H9 (cell line): ENCODE results near the gene TMEM120B. TPM values are rescaled to one million over a fixed set of nuclear protein-coding genes. Genes with fewer than 3 reads are reported as not detected.

Source experiments
- DNase-seq: peaks from one replicate; pipeline ENCODE4 v3.0.0-alpha.2; 2017
- H2AFZ ChIP-seq: one replicate; pipeline ENCODE4 v1.6.1; 2013; ENCODE audit warnings: mild to moderate bottlenecking, low read length, control low read depth, moderate library complexity
- H2AK5ac ChIP-seq: 2 replicates; pipeline ENCODE4 v1.6.1; 2013; ENCODE audit warnings: low read length, control low read depth, mixed read lengths; ENCODE audit not compliant: insufficient read length
- H2BK120ac ChIP-seq: one replicate; pipeline ENCODE4 v1.6.1; 2013; ENCODE audit warnings: low read depth, mild to moderate bottlenecking, low read length, control low read depth, inconsistent platforms; ENCODE audit not compliant: poor library complexity, severe bottlenecking
- H2BK12ac ChIP-seq: 2 replicates; pipeline ENCODE4 v1.6.1; 2013; ENCODE audit warnings: low read length, control low read depth, mixed read lengths, low read depth; ENCODE audit not compliant: insufficient read length
- H2BK15ac ChIP-seq: 2 replicates; pipeline ENCODE4 v1.6.1; 2013; ENCODE audit warnings: low read depth, low read length, control low read depth
- H2BK20ac ChIP-seq: one replicate; pipeline ENCODE4 v1.6.1; 2013; ENCODE audit warnings: low read depth, mild to moderate bottlenecking, low read length, control low read depth, inconsistent platforms; ENCODE audit not compliant: poor library complexity, severe bottlenecking
- H2BK5ac ChIP-seq: 2 replicates; pipeline ENCODE4 v1.6.1; 2013; ENCODE audit warnings: low read length, control low read depth, mixed read lengths; ENCODE audit not compliant: insufficient read length
- H3K14ac ChIP-seq: 2 replicates; pipeline ENCODE4 v1.6.1; 2013; ENCODE audit warnings: low read length, control low read depth; ENCODE audit not compliant: insufficient read depth
- H3K18ac ChIP-seq: 2 replicates; pipeline ENCODE4 v1.6.1; 2013; ENCODE audit warnings: low read depth, mild to moderate bottlenecking, mixed read lengths, low read length, control low read depth; ENCODE audit not compliant: insufficient read length
- H3K23ac ChIP-seq: 2 replicates; pipeline ENCODE4 v1.6.1; 2013; ENCODE audit warnings: low read length, control low read depth, mixed read lengths, low read depth; ENCODE audit not compliant: insufficient read length
- H3K23me2 ChIP-seq: 2 replicates; pipeline ENCODE4 v1.6.1; 2013; ENCODE audit warnings: low read depth, mild to moderate bottlenecking, mixed read lengths, low read length, control low read depth; ENCODE audit not compliant: insufficient read length, poor library complexity, severe bottlenecking
- H3K27ac ChIP-seq: 2 replicates; pipeline ENCODE4 v1.5.1; 2013; ENCODE audit warnings: low read length, control low read depth, mixed read lengths, low read depth; ENCODE audit not compliant: insufficient read length
- H3K27me3 ChIP-seq: 2 replicates; pipeline ENCODE4 v1.6.1; 2013; ENCODE audit warnings: low read length, control low read depth, inconsistent platforms; ENCODE audit not compliant: insufficient read depth
- H3K4ac ChIP-seq: 2 replicates; pipeline ENCODE4 v1.6.1; 2013; ENCODE audit warnings: low read depth, mild to moderate bottlenecking, control low read depth, inconsistent platforms, low read length, moderate library complexity
- H3K4me1 ChIP-seq: 2 replicates; pipeline ENCODE4 v1.6.1; 2013; ENCODE audit warnings: low read length, control low read depth, inconsistent platforms; ENCODE audit not compliant: insufficient read depth
- H3K4me2 ChIP-seq: 2 replicates; pipeline ENCODE4 v1.6.1; 2013; ENCODE audit warnings: low read length, control low read depth, mixed read lengths; ENCODE audit not compliant: insufficient read length, insufficient read depth
- H3K56ac ChIP-seq: 2 replicates; pipeline ENCODE4 v1.6.1; 2013; ENCODE audit warnings: low read depth, mild to moderate bottlenecking, mixed read lengths, low read length, control low read depth; ENCODE audit not compliant: insufficient read length
- H3K79me1 ChIP-seq: 2 replicates; pipeline ENCODE4 v1.6.1; 2013; ENCODE audit warnings: low read depth, mild to moderate bottlenecking, moderate library complexity, low read length, control low read depth, inconsistent platforms; ENCODE audit not compliant: insufficient read depth, poor library complexity, severe bottlenecking
- H3K79me2 ChIP-seq: 2 replicates; pipeline ENCODE4 v1.6.1; 2013; ENCODE audit warnings: low read length, control low read depth, inconsistent platforms; ENCODE audit not compliant: insufficient read depth
- H3K9ac ChIP-seq: 2 replicates; pipeline ENCODE4 v1.6.1; 2013; ENCODE audit warnings: low read length, control low read depth, mixed read lengths; ENCODE audit not compliant: insufficient read length; ENCODE audit errors: extremely low read depth
- H3K9me3 ChIP-seq: one replicate; pipeline ENCODE4 v1.6.1; 2013; ENCODE audit warnings: low read depth, low read length, inconsistent platforms; ENCODE audit not compliant: control insufficient read depth
- H3T11ph ChIP-seq: one replicate; pipeline ENCODE4 v1.6.1; 2013; ENCODE audit warnings: mild to moderate bottlenecking, low read length, control low read depth, inconsistent platforms
- H4K20me1 ChIP-seq: one replicate; pipeline ENCODE4 v1.6.1; 2013; ENCODE audit not compliant: control insufficient read depth, insufficient read length, insufficient read depth
- H4K5ac ChIP-seq: 2 replicates; pipeline ENCODE4 v1.6.1; 2013; ENCODE audit warnings: low read depth, mild to moderate bottlenecking, mixed read lengths, low read length, control low read depth; ENCODE audit not compliant: insufficient read length
- H4K8ac ChIP-seq: replicated peaks from 2 replicates; pipeline ENCODE4 v1.6.1; 2013; ENCODE audit warnings: low read length, control low read depth, mixed read lengths, low read depth; ENCODE audit not compliant: insufficient read length
- H4K91ac ChIP-seq: 2 replicates; pipeline ENCODE4 v1.6.1; 2013; ENCODE audit warnings: low read depth, mild to moderate bottlenecking, moderate library complexity, mixed read lengths, low read length, control low read depth; ENCODE audit not compliant: insufficient read length
- H3K27ac Mint-ChIP-seq, 3 experiments: 2 replicates in 2 of 3; 3 replicates in 1 of 3; pipeline ENCODE4 v1.8.0; 2020 to 2021; ENCODE audit warnings: mixed read lengths in 3 of 3, mild to moderate bottlenecking in 1 of 3, moderate library complexity in 1 of 3
- H3K27me3 Mint-ChIP-seq: 2 replicates; pipeline ENCODE4 v1.8.0; 2021; ENCODE audit warnings: low read depth, mild to moderate bottlenecking, moderate library complexity, mixed read lengths
- H3K36me3 Mint-ChIP-seq, 3 experiments: 2 replicates in 2 of 3; 3 replicates in 1 of 3; pipeline ENCODE4 v1.8.0; 2020 to 2021; ENCODE audit warnings: low read depth in 3 of 3, mixed read lengths in 3 of 3; ENCODE audit not compliant: insufficient read depth in 1 of 3
- H3K4me1 Mint-ChIP-seq, 2 experiments: 2 replicates each; pipeline ENCODE4 v1.8.0; 2020; ENCODE audit warnings: mixed read lengths in 2 of 2
- H3K4me3 Mint-ChIP-seq, 2 experiments: 2 replicates in 1 of 2; 3 replicates in 1 of 2; pipeline ENCODE4 v1.8.0; 2020 to 2021; ENCODE audit warnings: mild to moderate bottlenecking in 2 of 2, mixed read lengths in 2 of 2, moderate library complexity in 1 of 2
- H3K9me3 Mint-ChIP-seq, 2 experiments: 2 replicates in 1 of 2; 3 replicates in 1 of 2; pipeline ENCODE4 v1.8.0; 2020; ENCODE audit warnings: mild to moderate bottlenecking in 2 of 2, mixed read lengths in 2 of 2, moderate library complexity in 1 of 2
- CTCF ChIP-seq: fragments of 200-600 bp; sonication (generic); conservative IDR thresholded peaks from 3 replicates; pipeline ENCODE4 v1.8.0; 2021; ENCODE audit warnings: antibody characterized with exemption, mild to moderate bottlenecking
- WGBS: extraction: QIAGEN DNeasy Blood & Tissue Kit; methylation state at CpG from one replicate; pipeline ENCODE4 v1.1.7; 2013; ENCODE audit warnings: missing lambda C conversion rate, low lambda C conversion rate, mixed read lengths; ENCODE audit not compliant: insufficient read length; ENCODE audit errors: extremely low coverage; 5-methylcytosine and 5-hydroxymethylcytosine counted together
- total RNA-seq: library from RNA; stranded (reverse); gene quantifications from 2 replicates; pipeline ENCODE4 v1.2.1, GENCODE V29; 2021

TMEM120B gene
- total RNA-seq, 1 experiment from 2014 or later, result 25.8 TPM

- Histone ChIP-seq H2BK120ac (no peak overlapping the region), H2AK5ac (no peak overlapping the region), H3K79me2 (no peaks in the 10 kb centered on the region), H2BK15ac (no peak overlapping the region), H2BK12ac (no peak overlapping the region), H3K9me3 (no peaks in the 10 kb centered on the region), H3K56ac (no peak overlapping the region), H3K14ac (no peak overlapping the region), H3K18ac (no peak overlapping the region), H3K9ac (no peak overlapping the region), H3K27ac (no peak overlapping the region), H3K4ac (no peak overlapping the region), H4K91ac (no peak overlapping the region), H4K20me1 (no peaks in the 10 kb centered on the region), H2BK20ac (no peak overlapping the region), H3K4me1 (no peaks in the 10 kb centered on the region), H2AFZ (no peak overlapping the region), H3T11ph (no peak overlapping the region), H2BK5ac (no peak overlapping the region), H3K23me2 (no peaks in the 10 kb centered on the region), H3K79me1 (no peaks in the 10 kb centered on the region), H3K23ac (no peak overlapping the region), H3K27me3 (no peaks in the 10 kb centered on the region), H4K5ac (no peak overlapping the region), H3K4me2 (no peak overlapping the region), H4K8ac (no peak overlapping the region)
- WGBS, result no CpG with 5 or more reads among the region's 13 CpGs
- peaks cover 0 to 7% of the 10 kb centered on the region in 2 experiments; a peak in 3 of 4 replicates for H3K4me1 Mint-ChIP-seq
- peak; percentile 61 for DNase-seq
- no peak overlapping the region for H3K4me3 Mint-ChIP-seq
- H3K27ac Mint-ChIP-seq, result peak overlapping the region in 1 of 3 experiments; percentile 86; a peak in 3 of 7 replicates
- no peaks in the 10 kb centered on the region for H3K27me3 Mint-ChIP-seq
- no peaks in the 10 kb centered on the region for H3K9me3 Mint-ChIP-seq
- TF ChIP-seq CTCF, result no peak
- peaks cover 14 to 46% (median 15%) of the 10 kb centered on the region in 3 experiments for H3K36me3 Mint-ChIP-seq
Measured at GRCh38 chr12:121748218-121748570, 35.6 kb downstream of the TMEM120B start.
